HG03175 (cell line): Measurements from ENCODE around the gene GBP3.
"Not testable (repeated sequence)": the region's sequence is repeated elsewhere in the genome, so short reads cannot be mapped to it uniquely, and the experiment has no call there.

ENCODE experiments used
- ATAC-seq: cut with Tn5 transposase; IDR thresholded peaks from one replicate; pipeline ENCODE4 v1.9.1; 2021; ENCODE audit warnings: mild to moderate bottlenecking, moderate library complexity; ENCODE audit not compliant: unreplicated experiment

The GBP3 gene

DNA sequence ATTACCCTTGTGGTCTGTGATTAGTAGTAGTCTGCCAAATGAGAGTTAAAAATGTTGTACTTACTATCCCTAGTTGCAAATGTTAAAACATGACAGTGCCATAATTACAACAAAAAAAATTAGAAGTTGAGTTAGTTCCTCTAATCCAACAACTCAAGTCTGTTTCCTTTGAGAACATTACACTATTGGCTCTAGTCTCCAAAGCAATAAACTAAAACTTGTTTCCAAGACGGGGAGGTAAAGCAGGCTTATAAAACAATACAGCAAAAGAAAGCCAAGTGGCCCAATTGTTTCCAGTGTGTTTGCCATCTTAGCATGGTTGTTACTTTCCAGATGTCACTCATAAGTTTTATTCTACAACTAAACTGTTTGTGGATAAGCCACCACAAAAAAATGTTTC, 41.8 kb downstream of the GBP3 start:
- no peak for ATAC-seq

DNA sequence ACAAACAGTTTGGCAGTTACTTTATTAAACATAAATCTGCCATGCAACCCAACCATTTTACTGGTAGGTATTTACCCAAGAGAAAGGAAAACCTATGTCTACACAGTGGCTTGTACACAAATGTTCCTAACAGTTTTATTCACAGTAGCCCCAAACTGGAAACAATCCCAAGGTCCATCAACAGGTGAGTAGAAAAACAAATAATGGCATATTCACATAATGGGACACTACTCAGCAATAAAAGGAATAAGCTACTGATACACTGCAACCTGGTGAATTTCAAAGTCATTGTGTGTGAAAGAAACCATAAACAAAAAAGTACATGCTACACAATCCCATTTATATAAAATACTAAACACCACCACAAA, 42.9 kb downstream of the GBP3 start:
- ATAC-seq = no peak

DNA sequence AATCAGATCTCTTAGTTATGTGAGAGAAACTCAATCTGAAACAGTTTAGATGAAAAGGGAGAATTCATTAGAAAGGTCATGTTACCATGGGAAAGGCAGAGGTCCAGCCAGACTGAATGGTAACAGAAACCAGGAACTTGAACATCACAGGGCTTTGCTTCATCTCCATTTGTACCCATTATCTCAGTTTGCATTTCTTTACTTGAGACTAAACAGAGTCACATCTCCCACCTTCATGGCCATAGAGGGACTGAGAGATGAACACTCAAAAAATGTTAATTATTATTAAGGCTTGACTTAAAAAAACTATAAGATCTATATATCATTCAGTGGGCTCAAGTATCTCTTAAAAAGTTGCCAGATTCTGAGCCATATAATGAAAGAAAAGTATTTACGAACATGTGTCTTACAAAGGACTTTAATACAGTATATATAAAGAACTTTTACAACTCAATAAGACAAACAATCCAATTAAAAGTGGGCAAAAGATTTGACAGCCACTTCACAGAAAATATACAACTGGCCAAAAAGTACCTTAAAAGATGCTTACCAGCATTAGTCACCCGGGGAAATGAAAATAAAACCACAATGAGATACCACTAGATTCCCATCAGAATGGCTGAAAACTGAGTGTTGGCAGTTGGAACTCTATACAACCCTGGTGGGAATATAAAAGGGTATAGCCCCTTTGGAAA, 43.5 kb downstream of the GBP3 start:
- no peak for ATAC-seq

DNA sequence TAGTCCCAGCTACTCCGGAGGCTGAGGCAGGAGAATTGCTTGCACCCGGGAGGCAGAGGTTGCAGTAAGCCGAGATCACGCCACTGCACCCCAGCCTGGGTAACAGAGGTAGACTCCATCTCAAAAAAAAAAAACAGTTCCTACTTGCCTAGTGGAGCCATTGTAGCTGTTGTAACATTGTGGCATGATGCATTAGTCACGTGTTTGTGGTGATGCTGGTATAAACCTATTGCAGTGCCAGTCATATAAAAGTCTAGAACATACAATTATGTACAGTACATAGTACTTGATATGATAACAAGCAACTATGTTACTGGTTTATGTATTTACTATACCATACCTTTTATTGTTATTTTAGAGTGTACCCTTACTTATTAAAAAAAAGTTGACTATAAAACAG, 46.4 kb downstream of the GBP3 start:
- no peak for ATAC-seq

DNA sequence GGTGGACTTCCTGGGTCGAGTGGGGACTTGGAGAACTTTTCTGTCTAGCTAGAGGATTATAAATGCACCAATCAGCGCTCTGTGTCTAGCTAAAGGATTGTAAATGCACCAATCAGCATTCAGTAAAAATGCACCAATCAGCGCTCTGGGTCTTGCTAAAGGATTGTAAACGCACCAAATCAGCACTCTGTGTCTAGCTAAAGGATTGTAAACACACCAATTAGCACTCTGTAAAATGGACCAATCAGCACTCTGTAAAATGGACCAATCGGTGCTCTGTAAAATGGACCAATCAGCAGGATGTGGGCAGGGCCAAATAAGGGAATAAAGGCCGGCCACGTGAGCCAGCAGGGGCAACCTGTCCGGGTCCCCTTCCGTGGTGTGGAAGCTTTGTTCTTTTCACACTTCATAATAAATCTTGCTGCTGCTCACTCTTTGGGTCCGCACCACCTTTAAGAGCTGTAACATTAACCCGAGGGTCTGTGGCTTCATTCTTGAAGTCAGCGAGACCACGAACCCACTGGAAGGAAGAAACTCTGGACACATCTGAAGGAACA, 48.0 kb downstream of the GBP3 start:
- not testable (repeated sequence) for ATAC-seq

DNA sequence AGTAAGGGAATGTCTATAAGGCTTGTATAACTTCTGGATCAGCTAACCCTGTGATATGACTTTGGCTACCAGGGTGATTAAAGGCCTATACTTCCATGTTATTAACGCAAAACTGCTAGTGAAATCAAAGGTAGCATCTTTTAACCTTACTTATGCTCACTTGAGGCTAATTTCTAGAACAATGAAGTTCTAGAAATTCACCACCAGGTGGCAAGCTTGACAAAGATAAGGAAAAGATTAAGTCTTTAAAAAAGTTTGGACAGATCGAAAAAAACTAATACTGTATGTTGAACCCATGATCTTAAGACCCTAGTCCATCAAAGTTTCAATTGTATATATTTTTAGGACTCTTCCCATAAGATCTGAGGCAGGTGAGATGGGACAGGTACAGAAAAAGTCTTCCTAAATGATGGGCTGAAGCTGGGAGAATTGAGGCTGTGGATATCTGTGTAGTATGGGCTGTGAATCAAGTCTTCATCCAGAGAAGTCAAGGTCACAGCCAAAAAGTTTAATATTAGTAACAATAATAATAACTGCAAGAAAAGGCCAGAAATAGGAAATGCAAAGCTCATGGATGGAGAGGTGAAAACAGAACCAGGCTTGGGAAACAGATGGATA, 49.0 kb downstream of the GBP3 start:
- ATAC-seq = no peak

DNA sequence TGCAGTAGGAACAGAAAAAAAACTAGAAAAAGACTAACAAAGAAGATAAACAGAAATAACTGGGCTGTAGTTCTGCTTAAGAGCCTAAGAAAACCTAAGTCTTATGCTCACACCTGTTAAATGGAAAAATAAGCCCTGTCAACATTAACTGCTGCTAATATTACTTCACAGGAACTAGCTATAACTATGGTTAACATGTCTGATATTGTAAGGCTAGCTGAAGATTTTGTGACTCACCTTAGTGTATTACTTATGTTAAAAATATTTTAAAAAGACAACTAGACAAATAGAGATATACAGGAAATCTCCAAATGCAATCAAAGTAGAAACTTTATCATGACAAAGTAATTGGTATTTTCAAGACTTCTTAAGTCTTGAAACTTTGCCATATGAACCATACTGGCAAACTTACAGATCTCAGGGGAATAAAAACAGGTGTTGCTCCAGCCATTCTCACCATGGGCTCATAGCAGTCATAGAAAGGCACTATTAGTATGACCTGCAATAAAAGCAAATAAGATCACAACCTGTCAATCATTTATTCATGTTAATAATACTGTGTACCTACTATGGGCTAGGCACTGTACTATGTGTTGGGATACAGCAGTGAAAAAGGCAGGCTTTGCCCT, 60.9 kb downstream of the GBP3 start:
- ATAC-seq = no peak

DNA sequence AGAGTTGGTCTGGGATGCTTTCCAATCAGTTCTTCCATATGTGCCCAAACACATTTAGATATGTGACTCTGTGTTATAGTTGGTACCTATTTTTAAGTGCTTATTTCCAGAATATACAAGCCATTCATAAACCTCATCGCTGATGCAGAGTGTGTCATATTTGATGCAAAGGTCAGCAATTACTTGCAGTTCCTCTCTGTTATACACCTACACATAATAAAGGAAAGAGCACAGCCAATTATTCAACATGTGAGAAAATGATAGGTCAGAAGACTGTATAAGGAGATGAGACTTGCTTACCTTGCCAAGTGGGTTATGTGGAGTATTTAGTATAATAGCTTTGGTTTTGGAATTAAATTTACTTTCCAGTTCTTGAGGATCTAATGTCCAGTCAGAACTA, 61.6 kb downstream of the GBP3 start:
- ATAC-seq = no peak
